Measurements from ENCODE around the gene UGP2.
A peak's percentile ranks its signal among the peaks of the same experiment; 100 is the strongest.
"Not testable (repeated sequence)": the region's sequence is repeated elsewhere in the genome, so short reads cannot be mapped to it uniquely, and the experiment has no call there.

The UGP2 gene

GRCh38 chr2:63840081-63840784, 1.5 kb upstream of the UGP2 start:
- DNase-seq (ENCODE audit: low read depth) = no peak

DNA sequence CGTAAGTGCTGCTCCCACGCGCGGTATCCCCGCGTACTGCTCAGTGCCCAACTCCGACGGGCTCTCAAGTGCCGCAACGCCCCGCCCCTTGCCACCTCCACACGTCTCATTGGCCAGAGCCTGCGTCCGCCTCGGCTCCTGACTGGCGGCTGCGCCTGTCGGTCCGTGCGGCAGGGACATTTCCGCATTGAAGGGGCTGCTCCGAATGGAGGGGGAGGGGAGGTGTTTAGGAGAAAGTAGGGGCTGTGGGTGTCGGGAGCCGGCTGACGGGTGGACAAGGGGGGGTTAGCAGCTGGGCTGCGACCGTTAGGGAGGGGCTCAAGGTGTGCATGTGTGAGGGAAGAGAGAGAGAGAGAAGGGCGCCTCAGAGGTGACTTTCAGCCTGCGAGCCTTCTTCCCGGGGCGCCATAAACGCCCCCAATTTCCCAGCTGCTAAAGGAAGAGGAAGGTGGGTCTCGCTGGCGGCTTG, 877 bp upstream of the UGP2 start:
- peak; percentile 74 for DNase-seq (ENCODE audit: low read depth)

GRCh38 chr2:63842149-63843061, 709 bp downstream of the UGP2 start:
- DNase-seq (ENCODE audit: low read depth) = peak; percentile 19

DNA sequence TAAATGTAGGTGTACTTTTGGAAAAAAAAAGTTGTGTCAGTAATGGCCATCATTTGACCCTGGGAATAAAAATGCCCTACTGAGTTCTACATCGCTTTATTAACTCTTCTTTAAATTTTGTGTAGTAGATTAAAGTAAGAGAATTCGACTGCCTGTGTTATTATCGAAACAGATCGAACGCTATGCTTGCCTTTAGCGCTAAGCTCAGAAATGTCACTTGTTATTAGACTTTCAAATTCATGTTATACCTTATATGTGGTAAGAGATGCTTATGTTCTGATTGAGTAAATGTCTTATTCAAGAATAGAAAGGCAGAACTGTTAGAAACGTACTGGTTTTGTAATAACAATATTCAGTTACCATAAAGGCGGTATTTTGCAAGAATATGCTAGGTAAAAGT, 1.4 kb downstream of the UGP2 start:
- DNase-seq (ENCODE audit: low read depth) = no peak

- no peak for DNase-seq (ENCODE audit: low read depth)
These were observed 2.1 kb downstream of the UGP2 start for GRCh38 chr2:63843791-63844190.

DNA sequence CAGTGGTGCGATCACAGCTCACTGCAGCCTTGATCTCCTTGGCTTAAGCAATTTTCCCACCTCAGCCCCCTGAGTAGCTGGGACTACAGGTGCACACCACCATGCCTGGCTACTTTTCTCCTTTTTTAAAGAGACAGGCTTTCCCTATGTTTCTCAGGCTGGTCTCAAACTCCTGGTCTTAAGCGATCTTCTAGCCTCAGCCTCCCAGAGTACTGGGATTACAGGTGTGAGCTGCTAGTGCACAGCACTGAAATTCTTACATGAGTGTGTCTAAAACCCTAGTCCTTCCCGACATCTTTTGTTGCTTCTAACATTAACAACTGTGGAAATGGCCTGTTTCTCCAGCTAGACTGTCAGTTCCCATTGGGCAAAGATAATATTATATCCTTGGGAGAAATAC, 2.9 kb downstream of the UGP2 start:
- DNase-seq (ENCODE audit: low read depth) = no peak

DNA sequence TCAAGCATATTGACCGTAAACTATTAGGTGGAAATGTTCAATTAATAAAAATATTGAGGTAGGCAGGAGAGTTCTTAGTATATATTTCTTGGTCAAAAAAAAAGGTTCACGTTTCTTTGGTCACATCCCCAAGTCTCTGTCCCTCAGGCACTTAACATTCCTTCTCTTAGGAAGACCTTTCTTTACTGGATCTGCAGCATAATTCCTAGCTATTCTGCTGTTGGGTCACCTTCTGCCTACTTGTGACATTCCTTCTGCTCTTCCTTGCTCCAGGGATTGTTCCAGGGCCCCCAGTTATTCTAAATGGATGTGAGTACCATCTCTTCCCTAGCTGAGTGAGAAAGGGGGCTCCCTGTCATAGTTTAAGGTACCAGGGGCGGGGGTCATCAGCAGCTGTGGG, 4.2 kb downstream of the UGP2 start:
- DNase-seq (ENCODE audit: low read depth) = no peak

DNA sequence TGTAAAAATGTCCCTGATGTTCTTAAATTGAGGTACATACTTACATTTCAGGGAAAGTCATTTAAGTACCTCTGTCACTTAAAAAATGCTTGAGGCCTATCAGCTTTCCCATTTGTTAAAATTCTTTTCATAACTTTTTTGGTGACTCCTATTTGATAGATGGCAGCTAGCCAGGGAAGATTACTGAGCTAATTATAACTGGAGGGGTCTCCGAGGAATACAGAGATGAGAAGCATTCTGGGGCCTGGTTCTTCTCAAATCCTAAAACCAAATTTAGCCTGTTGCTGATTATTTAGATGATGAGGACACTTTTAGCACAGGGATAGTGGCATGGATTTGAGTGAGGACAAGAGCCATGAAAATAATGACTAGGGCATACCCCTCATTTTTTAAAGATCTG, 4.8 kb downstream of the UGP2 start:
- DNase-seq (ENCODE audit: low read depth) = no peak

GRCh38 chr2:63847571-63847970, 5.9 kb downstream of the UGP2 start:
- DNase-seq (ENCODE audit: low read depth) = not testable (repeated sequence)

DNA sequence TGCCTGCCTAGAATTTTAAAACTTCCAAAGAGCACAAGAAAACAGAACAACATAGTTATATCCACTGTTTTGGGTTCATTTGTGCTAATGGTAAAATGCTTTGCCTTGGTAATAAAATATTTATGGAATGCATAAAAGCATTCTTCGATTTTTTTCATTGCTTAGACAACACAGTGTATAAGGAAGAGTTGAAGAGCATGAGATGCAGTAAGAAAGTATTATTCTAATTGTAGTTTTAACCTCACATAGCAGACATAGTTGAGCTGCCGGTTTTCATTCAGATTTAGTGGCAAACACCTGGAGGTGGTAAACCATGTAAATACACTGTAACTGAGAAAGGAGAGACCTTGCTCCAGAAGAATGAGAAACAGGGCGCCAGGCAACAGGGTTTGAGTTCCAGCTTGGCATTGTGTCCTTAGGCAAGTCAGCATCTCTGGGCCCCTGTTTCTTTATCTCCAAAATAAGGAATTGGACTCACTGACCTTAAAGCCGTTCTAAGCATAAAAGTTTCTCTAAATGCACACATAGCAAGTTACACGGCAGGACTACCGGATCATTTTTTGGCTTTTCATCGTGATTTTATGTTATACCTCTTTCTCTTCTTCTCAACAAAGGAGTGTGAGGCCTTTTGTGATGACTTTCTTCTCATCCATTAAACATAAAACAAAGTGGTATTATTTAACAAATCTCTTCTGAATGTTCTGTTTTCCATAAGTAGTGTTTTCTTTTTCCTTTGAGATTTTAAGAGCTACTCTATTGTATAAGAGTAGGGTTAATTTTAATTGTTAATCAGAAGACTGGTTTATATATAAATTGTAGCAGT, 7.9 kb downstream of the UGP2 start:
- DNase-seq (ENCODE audit: low read depth) = peak; percentile 27

DNA sequence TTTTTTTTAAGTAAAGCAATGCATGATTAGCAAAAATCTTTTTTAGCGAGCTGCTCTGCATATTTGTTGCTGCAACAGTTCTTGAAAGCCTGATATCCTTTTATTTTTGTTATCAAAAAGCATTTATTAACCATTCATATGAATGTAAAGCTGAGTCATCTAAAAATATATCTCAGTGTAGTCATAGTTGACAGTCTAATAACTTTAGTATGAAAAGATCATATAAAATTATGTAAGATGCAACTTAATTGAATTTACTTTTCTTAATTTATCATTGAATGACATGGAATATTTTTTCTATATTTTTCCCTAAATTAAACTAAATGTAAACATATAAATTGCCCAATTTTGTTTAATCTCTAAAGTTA, 8.5 kb downstream of the UGP2 start:
- DNase-seq (ENCODE audit: low read depth) = no peak

- DNase-seq (ENCODE audit: low read depth) = no peak
These were observed 9.0 kb downstream of the UGP2 start for GRCh38 chr2:63850649-63851048.

DNA sequence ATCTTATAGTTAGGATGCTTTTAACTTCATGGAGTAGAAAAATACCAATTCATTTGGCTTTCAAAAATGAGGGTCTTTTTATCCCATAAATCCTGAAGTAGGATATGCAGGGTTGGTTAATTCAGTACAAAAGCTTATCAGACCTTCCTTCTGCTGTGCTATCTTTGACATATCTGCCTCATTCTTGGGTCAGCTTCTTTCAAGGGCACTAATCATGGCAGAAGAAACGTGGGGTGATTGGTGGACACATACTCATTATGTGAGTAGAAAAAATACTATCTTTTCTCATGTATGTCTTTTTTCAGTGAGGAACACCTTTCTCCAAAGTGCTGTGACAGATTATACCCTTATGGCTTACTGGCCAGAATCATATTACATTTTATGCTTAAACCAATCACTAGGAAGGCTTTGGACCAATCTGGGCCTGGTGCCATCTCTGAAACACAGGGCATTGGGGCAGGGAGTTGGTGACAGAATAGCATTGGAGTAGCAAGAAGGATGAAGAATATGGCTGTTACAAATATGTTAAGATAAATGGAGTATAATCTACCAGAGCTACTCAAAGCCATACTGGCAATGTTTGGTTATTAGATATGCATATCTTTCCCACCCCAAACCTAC, 10.1 kb downstream of the UGP2 start:
- DNase-seq (ENCODE audit: low read depth) = no peak

- no peak for DNase-seq (ENCODE audit: low read depth)
These were observed 12.0 kb downstream of the UGP2 start for GRCh38 chr2:63853527-63854310.

- DNase-seq (ENCODE audit: low read depth) = no peak
These were observed 14.0 kb downstream of the UGP2 start for GRCh38 chr2:63855418-63856302.

DNA sequence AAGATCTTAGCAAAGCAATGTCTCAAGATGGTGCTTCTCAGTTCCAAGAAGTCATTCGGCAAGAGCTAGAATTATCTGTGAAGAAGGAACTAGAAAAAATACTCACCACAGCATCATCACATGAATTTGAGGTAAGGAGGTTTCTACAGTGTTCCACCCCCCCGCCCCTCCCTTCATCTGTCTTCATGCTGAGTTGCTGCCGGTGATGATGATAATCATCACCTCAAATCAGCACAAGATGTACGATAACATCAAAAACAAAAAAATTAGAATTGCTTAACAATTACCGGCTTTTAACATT, 14.6 kb downstream of the UGP2 start:
- no peak for DNase-seq (ENCODE audit: low read depth)

DNA sequence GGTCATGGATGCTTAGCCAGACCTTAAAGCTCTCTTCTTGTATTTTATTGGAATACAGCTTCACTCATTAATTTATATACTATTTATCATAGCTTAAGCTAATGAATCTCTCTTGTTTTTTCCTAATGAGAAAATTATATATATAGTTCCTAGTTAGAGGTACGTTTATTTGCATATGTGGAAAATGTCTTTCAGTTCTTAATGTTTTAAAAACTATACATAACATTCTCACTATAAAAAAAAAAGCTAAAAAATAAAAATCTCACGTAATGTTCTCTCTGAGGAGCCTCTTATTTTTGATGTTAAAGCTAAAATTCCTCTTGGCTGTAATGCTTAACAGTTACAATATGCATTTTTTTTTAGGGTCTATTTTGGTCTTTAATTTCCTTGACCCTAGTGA, 16.6 kb downstream of the UGP2 start:
- no peak for DNase-seq (ENCODE audit: low read depth)

DNA sequence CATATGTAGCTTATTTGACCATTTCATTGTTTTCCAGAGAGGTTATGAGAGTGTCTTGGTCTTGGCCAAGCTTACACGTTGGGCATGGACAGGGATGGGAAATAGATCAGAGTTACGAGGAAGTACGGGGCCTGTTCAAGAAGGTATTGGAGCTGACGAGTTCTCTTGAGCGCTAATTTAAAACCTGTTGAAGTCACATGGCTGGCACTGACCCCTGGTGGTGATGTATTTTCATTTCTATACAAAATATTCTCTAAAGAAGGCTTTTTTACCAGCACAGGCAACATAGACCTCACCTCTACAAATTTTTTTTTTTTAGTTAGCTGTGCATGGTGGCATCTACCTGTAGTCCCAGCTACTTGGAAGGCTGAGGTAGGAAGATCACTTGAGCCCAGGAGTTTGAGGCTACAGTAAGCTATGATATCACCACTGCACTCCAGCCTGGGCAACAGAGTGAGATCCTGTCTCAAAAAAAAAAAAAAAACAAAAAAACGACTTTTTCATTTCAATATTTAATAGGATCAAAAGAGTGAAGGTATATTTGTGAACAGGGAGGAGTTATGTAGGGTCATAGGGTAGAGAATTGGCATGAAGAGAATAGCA, 19.6 kb downstream of the UGP2 start:
- no peak for DNase-seq (ENCODE audit: low read depth)

DNA sequence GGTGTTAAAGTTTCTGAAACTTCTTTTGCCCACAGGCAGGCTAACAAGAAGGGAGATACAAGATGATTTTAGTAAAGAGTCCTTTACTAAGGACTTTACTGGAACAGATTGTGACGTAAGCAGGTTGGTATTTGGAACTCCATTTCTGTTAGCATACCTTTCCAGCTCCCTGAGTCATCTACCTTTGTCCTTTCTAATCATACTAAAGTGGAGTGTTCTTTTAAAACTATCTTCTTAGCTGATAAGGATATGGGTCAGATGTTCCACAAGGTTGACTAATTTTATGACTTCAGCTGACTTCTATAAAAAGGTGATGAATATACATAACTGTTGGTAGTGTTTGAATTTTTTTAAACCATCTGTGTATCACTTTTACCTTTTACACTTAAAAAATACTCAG, 21.1 kb downstream of the UGP2 start:
- no peak for DNase-seq (ENCODE audit: low read depth)

DNA sequence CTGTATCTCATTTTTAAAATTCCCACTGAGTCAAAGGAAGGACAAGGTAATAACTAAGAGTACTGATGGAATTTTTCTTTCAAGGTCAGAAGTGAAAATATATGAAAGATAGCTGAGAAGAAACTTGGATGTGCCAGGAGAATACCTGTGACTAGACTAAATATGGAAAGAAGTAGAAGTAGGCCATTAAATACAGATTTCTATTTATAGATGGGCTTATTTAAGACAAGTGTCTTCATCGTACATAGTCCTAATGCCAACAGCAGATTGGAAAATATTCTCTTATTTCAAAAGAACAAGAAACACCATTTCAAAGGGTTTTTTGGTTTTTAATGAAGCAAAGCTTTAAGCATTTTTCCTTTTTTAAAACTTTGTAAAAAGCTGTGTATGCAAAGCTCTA, 22.0 kb downstream of the UGP2 start:
- no peak for DNase-seq (ENCODE audit: low read depth)

Data from HS-27A (cell line).